ENCODE results near the gene TCF4. TPM values are rescaled to one million over a fixed set of nuclear protein-coding genes. Genes with fewer than 3 reads are reported as not detected.

Gene TCF4
- total and polyA plus RNA-seq, 2 experiments from 2014 or later: 77.7 to 89.2 TPM

- TF ChIP-seq, protein P1, sequence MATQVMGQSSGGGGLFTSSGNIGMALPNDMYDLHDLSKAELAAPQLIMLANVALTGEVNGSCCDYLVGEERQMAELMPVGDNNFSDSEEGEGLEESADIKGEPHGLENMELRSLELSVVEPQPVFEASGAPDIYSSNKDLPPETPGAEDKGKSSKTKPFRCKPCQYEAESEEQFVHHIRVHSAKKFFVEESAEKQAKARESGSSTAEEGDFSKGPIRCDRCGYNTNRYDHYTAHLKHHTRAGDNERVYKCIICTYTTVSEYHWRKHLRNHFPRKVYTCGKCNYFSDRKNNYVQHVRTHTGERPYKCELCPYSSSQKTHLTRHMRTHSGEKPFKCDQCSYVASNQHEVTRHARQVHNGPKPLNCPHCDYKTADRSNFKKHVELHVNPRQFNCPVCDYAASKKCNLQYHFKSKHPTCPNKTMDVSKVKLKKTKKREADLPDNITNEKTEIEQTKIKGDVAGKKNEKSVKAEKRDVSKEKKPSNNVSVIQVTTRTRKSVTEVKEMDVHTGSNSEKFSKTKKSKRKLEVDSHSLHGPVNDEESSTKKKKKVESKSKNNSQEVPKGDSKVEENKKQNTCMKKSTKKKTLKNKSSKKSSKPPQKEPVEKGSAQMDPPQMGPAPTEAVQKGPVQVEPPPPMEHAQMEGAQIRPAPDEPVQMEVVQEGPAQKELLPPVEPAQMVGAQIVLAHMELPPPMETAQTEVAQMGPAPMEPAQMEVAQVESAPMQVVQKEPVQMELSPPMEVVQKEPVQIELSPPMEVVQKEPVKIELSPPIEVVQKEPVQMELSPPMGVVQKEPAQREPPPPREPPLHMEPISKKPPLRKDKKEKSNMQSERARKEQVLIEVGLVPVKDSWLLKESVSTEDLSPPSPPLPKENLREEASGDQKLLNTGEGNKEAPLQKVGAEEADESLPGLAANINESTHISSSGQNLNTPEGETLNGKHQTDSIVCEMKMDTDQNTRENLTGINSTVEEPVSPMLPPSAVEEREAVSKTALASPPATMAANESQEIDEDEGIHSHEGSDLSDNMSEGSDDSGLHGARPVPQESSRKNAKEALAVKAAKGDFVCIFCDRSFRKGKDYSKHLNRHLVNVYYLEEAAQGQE (IDR thresholded peaks at IDR 0.05; ENCODE audit: unreplicated experiment): no peak
- TF ChIP-seq EZH2 (IDR thresholded peaks at IDR 0.05; ENCODE audit: low read depth, unreplicated experiment) (no peak), POLR2AphosphoS5 (IDR thresholded peaks at IDR 0.05; ENCODE audit: low read depth) (no peak), ETS1 (IDR thresholded peaks at IDR 0.05) (no peak), ZNF114 (CRISPR knock-in tag; IDR thresholded peaks at IDR 0.05) (no peak)
Observed at GRCh38 chr18:55421308-55421614, 166.7 kb downstream of the TCF4 start (continued).

DNA sequence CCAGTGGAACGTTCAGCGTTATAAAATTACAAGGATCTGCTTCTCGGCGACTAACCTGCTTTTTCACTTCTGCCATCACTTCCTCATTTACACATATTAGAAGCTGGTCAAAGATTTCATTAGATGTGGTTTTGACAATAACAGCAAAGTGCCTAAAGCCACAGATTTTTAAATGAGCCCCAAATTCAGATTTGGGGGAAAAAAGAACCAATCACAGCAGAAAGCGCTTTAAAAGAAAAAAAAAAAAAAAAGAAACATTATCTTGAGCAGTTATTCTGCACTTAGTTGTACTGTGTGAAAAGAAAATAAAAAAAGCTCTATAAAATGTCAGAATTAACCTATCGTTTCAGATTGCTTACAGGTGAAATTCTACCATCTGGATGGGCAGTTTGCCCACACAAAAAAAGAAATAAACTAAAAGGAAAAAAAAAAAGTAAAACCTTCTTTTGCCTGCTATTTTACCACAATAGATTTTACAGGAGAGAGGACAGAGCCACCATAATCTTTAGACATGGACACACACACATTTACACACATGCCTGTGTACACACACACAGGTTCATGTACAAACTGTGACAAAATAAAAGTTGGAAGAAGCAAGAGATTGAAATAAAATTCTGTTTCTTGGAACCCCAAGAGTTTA lies 167.2 kb downstream of the TCF4 start:
- peak overlapping the region; percentile 61 for H3K4me2 ChIP-seq
- H3K4me3 ChIP-seq: peak overlapping the region; percentile 17; the same call in 1 of the 2 replicates
- peak overlapping the region; percentile 90 for H3K27ac ChIP-seq (ENCODE audit: low read depth)
- H3K79me2 ChIP-seq (replicated peaks; ENCODE audit: insufficient read depth): peaks cover 89% of the 10 kb centered on the region
- H3K36me3 ChIP-seq (ENCODE audit: insufficient read depth): no peaks in the 10 kb centered on the region
- peaks cover 92% of the 10 kb centered on the region for H3K4me1 Mint-ChIP-seq
- H3K27me3 ChIP-seq (ENCODE audit: insufficient read depth): no peaks in the 10 kb centered on the region
- no peaks in the 10 kb centered on the region for H3K9me2 ChIP-seq (ENCODE audit: insufficient read depth)
- H3K4me1 ChIP-seq (ENCODE audit: insufficient read depth): peaks cover 92% of the 10 kb centered on the region
- no peaks in the 10 kb centered on the region for H3K9me3 Mint-ChIP-seq
- no peak overlapping the region for H2AFZ ChIP-seq
- DNase-seq (ENCODE audit: low spot score): no peak
- H4K20me1 ChIP-seq (replicated peaks; ENCODE audit: insufficient read depth): no peaks in the 10 kb centered on the region
- peak overlapping the region; percentile 52; the same call in 2 of the 3 replicates for H3K4me3 Mint-ChIP-seq
- ATAC-seq: no peak
- peaks cover 11% of the 10 kb centered on the region for H3K27me3 Mint-ChIP-seq (ENCODE audit: insufficient read depth, low read depth, poor library complexity)
- no peaks in the 10 kb centered on the region for H3F3A ChIP-seq (replicated peaks; ENCODE audit: low read depth)
- H3K36me3 Mint-ChIP-seq (ENCODE audit: low read depth): no peaks in the 10 kb centered on the region
- H3K27ac Mint-ChIP-seq: peak overlapping the region; percentile 84
- TF ChIP-seq, protein P2, sequence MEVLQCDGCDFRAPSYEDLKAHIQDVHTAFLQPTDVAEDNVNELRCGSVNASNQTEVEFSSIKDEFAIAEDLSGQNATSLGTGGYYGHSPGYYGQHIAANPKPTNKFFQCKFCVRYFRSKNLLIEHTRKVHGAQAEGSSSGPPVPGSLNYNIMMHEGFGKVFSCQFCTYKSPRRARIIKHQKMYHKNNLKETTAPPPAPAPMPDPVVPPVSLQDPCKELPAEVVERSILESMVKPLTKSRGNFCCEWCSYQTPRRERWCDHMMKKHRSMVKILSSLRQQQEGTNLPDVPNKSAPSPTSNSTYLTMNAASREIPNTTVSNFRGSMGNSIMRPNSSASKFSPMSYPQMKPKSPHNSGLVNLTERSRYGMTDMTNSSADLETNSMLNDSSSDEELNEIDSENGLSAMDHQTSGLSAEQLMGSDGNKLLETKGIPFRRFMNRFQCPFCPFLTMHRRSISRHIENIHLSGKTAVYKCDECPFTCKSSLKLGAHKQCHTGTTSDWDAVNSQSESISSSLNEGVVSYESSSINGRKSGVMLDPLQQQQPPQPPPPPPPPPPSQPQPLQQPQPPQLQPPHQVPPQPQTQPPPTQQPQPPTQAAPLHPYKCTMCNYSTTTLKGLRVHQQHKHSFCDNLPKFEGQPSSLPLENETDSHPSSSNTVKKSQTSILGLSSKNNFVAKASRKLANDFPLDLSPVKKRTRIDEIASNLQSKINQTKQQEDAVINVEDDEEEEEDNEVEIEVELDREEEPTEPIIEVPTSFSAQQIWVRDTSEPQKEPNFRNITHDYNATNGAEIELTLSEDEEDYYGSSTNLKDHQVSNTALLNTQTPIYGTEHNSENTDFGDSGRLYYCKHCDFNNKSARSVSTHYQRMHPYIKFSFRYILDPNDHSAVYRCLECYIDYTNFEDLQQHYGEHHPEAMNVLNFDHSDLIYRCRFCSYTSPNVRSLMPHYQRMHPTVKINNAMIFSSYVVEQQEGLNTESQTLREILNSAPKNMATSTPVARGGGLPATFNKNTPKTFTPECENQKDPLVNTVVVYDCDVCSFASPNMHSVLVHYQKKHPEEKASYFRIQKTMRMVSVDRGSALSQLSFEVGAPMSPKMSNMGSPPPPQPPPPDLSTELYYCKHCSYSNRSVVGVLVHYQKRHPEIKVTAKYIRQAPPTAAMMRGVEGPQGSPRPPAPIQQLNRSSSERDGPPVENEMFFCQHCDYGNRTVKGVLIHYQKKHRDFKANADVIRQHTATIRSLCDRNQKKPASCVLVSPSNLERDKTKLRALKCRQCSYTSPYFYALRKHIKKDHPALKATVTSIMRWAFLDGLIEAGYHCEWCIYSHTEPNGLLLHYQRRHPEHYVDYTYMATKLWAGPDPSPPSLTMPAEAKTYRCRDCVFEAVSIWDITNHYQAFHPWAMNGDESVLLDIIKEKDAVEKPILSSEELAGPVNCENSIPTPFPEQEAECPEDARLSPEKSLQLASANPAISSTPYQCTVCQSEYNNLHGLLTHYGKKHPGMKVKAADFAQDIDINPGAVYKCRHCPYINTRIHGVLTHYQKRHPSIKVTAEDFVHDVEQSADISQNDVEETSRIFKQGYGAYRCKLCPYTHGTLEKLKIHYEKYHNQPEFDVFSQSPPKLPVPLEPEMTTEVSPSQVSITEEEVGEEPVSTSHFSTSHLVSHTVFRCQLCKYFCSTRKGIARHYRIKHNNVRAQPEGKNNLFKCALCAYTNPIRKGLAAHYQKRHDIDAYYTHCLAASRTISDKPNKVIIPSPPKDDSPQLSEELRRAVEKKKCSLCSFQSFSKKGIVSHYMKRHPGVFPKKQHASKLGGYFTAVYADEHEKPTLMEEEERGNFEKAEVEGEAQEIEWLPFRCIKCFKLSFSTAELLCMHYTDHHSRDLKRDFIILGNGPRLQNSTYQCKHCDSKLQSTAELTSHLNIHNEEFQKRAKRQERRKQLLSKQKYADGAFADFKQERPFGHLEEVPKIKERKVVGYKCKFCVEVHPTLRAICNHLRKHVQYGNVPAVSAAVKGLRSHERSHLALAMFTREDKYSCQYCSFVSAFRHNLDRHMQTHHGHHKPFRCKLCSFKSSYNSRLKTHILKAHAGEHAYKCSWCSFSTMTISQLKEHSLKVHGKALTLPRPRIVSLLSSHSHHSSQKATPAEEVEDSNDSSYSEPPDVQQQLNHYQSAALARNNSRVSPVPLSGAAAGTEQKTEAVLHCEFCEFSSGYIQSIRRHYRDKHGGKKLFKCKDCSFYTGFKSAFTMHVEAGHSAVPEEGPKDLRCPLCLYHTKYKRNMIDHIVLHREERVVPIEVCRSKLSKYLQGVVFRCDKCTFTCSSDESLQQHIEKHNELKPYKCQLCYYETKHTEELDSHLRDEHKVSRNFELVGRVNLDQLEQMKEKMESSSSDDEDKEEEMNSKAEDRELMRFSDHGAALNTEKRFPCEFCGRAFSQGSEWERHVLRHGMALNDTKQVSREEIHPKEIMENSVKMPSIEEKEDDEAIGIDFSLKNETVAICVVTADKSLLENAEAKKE (CRISPR knock-in tag; IDR thresholded peaks at IDR 0.05): no peak
- TF ChIP-seq JUNB (IDR thresholded peaks at IDR 0.05; ENCODE audit: unreplicated experiment) (no peak), ZNF114 (CRISPR knock-in tag; IDR thresholded peaks at IDR 0.05) (no peak), CREB1 (CRISPR knock-in tag; IDR thresholded peaks at IDR 0.05; ENCODE audit: low read depth) (no peak), ZNF331 (CRISPR knock-in tag; IDR thresholded peaks at IDR 0.05; ENCODE audit: low read depth) (no peak)
- TF ChIP-seq, protein P1 (IDR thresholded peaks at IDR 0.05; ENCODE audit: unreplicated experiment): no peak

Data from GM23338 (cell line).